ENCODE measurements around the gene AP4E1. TPM values are rescaled to one million over a fixed set of nuclear protein-coding genes. Genes with fewer than 3 reads are reported as not detected.
"Not testable (repeated sequence)": the region's sequence is repeated elsewhere in the genome, so short reads cannot be mapped to it uniquely, and the experiment has no call there.

The AP4E1 gene
- total RNA-seq, 1 donor from 2014 or later = 5.2 TPM

GRCh38 chr15:50890751-50891150 is 17.7 kb upstream of the AP4E1 start:
- intact Hi-C loops (cut with DNase I) = no loop called here
- no peaks in the 10 kb centered on the region for H3K4me1 ChIP-seq

GRCh38 chr15:50891159-50891558 is 17.3 kb upstream of the AP4E1 start:
- Histone ChIP-seq H3K4me1 (no peaks in the 10 kb centered on the region), H3K36me3 (no peaks in the 10 kb centered on the region), H3K4me3 (no peak overlapping the region), H3K9me3 (no peaks in the 10 kb centered on the region), H3K27ac (no peak overlapping the region), H3K27me3 (no peaks in the 10 kb centered on the region)
- TF ChIP-seq CTCF (IDR thresholded peaks at IDR 0.05) = no peak
- intact Hi-C loops (cut with DNase I) = no loop called here
- no peak for DNase-seq (ENCODE audit: low spot score in 2 of 2)

More at GRCh38 chr15:50890751-50891150, 17.7 kb upstream of the AP4E1 start:
- no peak overlapping the region for H3K27ac ChIP-seq
- no peaks in the 10 kb centered on the region for H3K27me3 ChIP-seq
- no peak for DNase-seq (ENCODE audit: low spot score in 2 of 2)
- H3K9me3 ChIP-seq = no peaks in the 10 kb centered on the region
- TF ChIP-seq CTCF (IDR thresholded peaks at IDR 0.05) = no peak
- H3K4me3 ChIP-seq = no peak overlapping the region
- H3K36me3 ChIP-seq = no peaks in the 10 kb centered on the region

GRCh38 chr15:50893976-50894375 is 14.5 kb upstream of the AP4E1 start:
- no peaks in the 10 kb centered on the region for H3K9me3 ChIP-seq
- H3K36me3 ChIP-seq = no peaks in the 10 kb centered on the region
- H3K27ac ChIP-seq = no peak overlapping the region
- no peak overlapping the region for H3K4me3 ChIP-seq
- intact Hi-C loops (cut with DNase I) = no loop called here
- H3K27me3 ChIP-seq = no peaks in the 10 kb centered on the region
- no peaks in the 10 kb centered on the region for H3K4me1 ChIP-seq
- no peak for TF ChIP-seq CTCF (IDR thresholded peaks at IDR 0.05)
- no peak for DNase-seq (ENCODE audit: low spot score in 2 of 2)

- intact Hi-C loops (cut with DNase I) = loop anchor here (10.0 kb wide), 1 partner anchor 547 kb away; the partner anchor contains the start of gene GABPB1
- not testable (repeated sequence) for H3K36me3 ChIP-seq; H3K27ac ChIP-seq; H3K27me3 ChIP-seq; H3K9me3 ChIP-seq; DNase-seq (ENCODE audit: low spot score in 2 of 2); H3K4me3 ChIP-seq; H3K4me1 ChIP-seq
These were observed 7.1 kb upstream of the AP4E1 start for GRCh38 chr15:50901390-50901789.

- H3K4me1 ChIP-seq = peaks cover 0 to 7% of the 10 kb centered on the region in 2 donors
- TF ChIP-seq CTCF (IDR thresholded peaks at IDR 0.05) = no peak
- H3K4me3 ChIP-seq = no peak overlapping the region
- no peak for DNase-seq (ENCODE audit: low spot score in 2 of 2)
- no peaks in the 10 kb centered on the region for H3K9me3 ChIP-seq
- no peak overlapping the region for H3K27ac ChIP-seq
- intact Hi-C loops (cut with DNase I) = loop anchor here (10.0 kb wide), 1 partner anchor 549 kb away; the partner anchor contains the start of gene GABPB1
- H3K27me3 ChIP-seq = no peaks in the 10 kb centered on the region
- no peaks in the 10 kb centered on the region for H3K36me3 ChIP-seq
These were observed 4.3 kb upstream of the AP4E1 start for GRCh38 chr15:50904211-50904610.

GRCh38 chr15:50905055-50905454 is 3.4 kb upstream of the AP4E1 start:
- TF ChIP-seq CTCF (IDR thresholded peaks at IDR 0.05) = no peak
- Histone ChIP-seq H3K4me3 (no peak overlapping the region), H3K9me3 (no peaks in the 10 kb centered on the region), H3K27me3 (no peaks in the 10 kb centered on the region), H3K27ac (no peak overlapping the region), H3K36me3 (no peaks in the 10 kb centered on the region), H3K4me1 (peaks cover 0 to 13% of the 10 kb centered on the region in 2 donors)
- intact Hi-C loops (cut with DNase I) = loop anchor here (10.0 kb wide), 1 partner anchor 550 kb away; the partner anchor contains the start of gene GABPB1
- DNase-seq (ENCODE audit: low spot score in 2 of 2) = no peak
